K562 (cell line): Measurements from ENCODE around the gene COX20. TPM values are rescaled to one million over a fixed set of nuclear protein-coding genes. Genes with fewer than 3 reads are reported as not detected.

Experiments
- BRCA1 ChIP-seq, 2 experiments: fragments of 450-650 bp in 1 of 2; sonication (generic) in 1 of 2; formaldehyde crosslinking in 1 of 2; IDR thresholded peaks; 2 replicates each; pipeline versions ENCODE4 v1.5.0 to v1.6.1; 2017 to 2020; ENCODE audit warnings: mild to moderate bottlenecking in 1 of 2, missing genetic modification reagents in 1 of 2
- EWSR1 ChIP-seq: fragments of 450-650 bp; IDR thresholded peaks from 2 replicates; pipeline ENCODE4 v1.6.1; 2018; ENCODE audit warnings: borderline replicate concordance, mild to moderate bottlenecking, low read depth, moderate library complexity; ENCODE audit not compliant: partially characterized antibody
- GTF2A2 ChIP-seq: IDR thresholded peaks from 2 replicates; pipeline ENCODE4 v1.6.1; 2016; ENCODE audit warnings: mild to moderate bottlenecking, missing genetic modification characterization, missing compliant biosample characterization
- HDAC8 ChIP-seq: fragments of 450-650 bp; IDR thresholded peaks from 2 replicates; pipeline ENCODE4 v1.6.1; 2016; ENCODE audit warnings: mild to moderate bottlenecking, missing genetic modification characterization, moderate library complexity, missing compliant biosample characterization
- KLF1 ChIP-seq: fragments of 450-650 bp; IDR thresholded peaks from 2 replicates; pipeline ENCODE4 v1.6.1; 2016; ENCODE audit warnings: missing genetic modification characterization, missing compliant biosample characterization
- NFIX ChIP-seq: fragments of 250-450 bp; sonication (Bioruptor Pico); IDR thresholded peaks from 2 replicates; pipeline ENCODE4 v1.4.0; 2020; ENCODE audit warnings: low read depth, mild to moderate bottlenecking, moderate library complexity
- PRMT5 ChIP-seq: sonication (generic); formaldehyde crosslinking; IDR thresholded peaks from 2 replicates; pipeline ENCODE4 v1.5.0; 2020; ENCODE audit warnings: missing genetic modification reagents
- RREB1 ChIP-seq: fragments of 250-450 bp; sonication (Bioruptor Pico); IDR thresholded peaks from 2 replicates; pipeline ENCODE4 v1.4.0; 2020
- SIX5 ChIP-seq, 2 experiments: IDR thresholded peaks; 2 replicates each; pipeline ENCODE4 v1.6.1; 2011; ENCODE audit warnings: low read length in 2 of 2, borderline replicate concordance in 1 of 2, low read depth in 1 of 2, mild to moderate bottlenecking in 1 of 2, moderate library complexity in 1 of 2; ENCODE audit not compliant: insufficient read depth in 1 of 2
- SUPT5H ChIP-seq: fragments of 450-650 bp; IDR thresholded peaks from 2 replicates; pipeline ENCODE4 v1.6.1; 2016
- THRAP3 ChIP-seq: fragments of 450-650 bp; IDR thresholded peaks from 2 replicates; pipeline ENCODE4 v1.6.1; 2016; ENCODE audit warnings: mild to moderate bottlenecking, inconsistent platforms, borderline replicate concordance
- XRCC5 ChIP-seq: fragments of 200-400 bp; formaldehyde crosslinking; IDR thresholded peaks from 2 replicates; pipeline ENCODE4 v1.6.1; 2017; ENCODE audit warnings: low read depth, mild to moderate bottlenecking, low read length
- YY1 ChIP-seq, 3 experiments: IDR thresholded peaks; 2 replicates each; pipeline ENCODE4 v1.6.1; 2011; ENCODE audit warnings: low read length in 2 of 3, mild to moderate bottlenecking in 2 of 3, moderate library complexity in 2 of 3, borderline replicate concordance in 1 of 3, control low read depth in 1 of 3, low read depth in 1 of 3; ENCODE audit not compliant: insufficient read depth in 3 of 3, insufficient replicate concordance in 2 of 3, control insufficient read depth in 1 of 3, insufficient read length in 1 of 3; ENCODE audit errors: extremely low read depth in 1 of 3
- ZC3H4 ChIP-seq: sonication (generic); formaldehyde crosslinking; IDR thresholded peaks from 2 replicates; pipeline ENCODE4 v1.9.0; 2021; ENCODE audit warnings: missing genetic modification reagents, borderline replicate concordance
- ZEB2 ChIP-seq: fragments of 450-650 bp; IDR thresholded peaks from 2 replicates; pipeline ENCODE4 v1.6.1; 2016
- ZNF444 ChIP-seq: fragments of 250-450 bp; sonication (Bioruptor Pico); IDR thresholded peaks from 2 replicates; pipeline ENCODE4 v1.4.0; 2020; ENCODE audit warnings: mild to moderate bottlenecking, moderate library complexity
- ZNF512 ChIP-seq: IDR thresholded peaks from 2 replicates; pipeline ENCODE4 v1.6.1; 2016; ENCODE audit warnings: missing genetic modification characterization, missing compliant biosample characterization
- ZNF699 ChIP-seq: fragments of 250-450 bp; sonication (Bioruptor Pico); IDR thresholded peaks from 2 replicates; pipeline ENCODE4 v1.8.0; 2021; ENCODE audit warnings: mild to moderate bottlenecking, moderate library complexity; ENCODE audit not compliant: insufficient replicate concordance
- polyA plus RNA-seq, 8 experiments: library from polyadenylated mRNA; depleted of rRNA in 4 of 8; stranded (reverse) in 5 of 8; unstranded in 3 of 8; fragments of >200 nt; fragmentation: Nextera tagmentation in 2 of 8; fragmentation: Illumina TruSeq in 1 of 8; extraction: Ambion mirVana in 2 of 8; extraction: Trizol in 1 of 8; gene quantifications; 2 replicates each; pipeline versions ENCODE4 v1.2.1 to v1.2.3, GENCODE V29; 2011 to 2014; ENCODE audit warnings: inconsistent platforms in 1 of 8, missing spikeins in 1 of 8
- total RNA-seq, 7 experiments: library from RNA; depleted of rRNA in 6 of 7; stranded (reverse); fragments of >200 nt in 6 of 7; fragmentation: Illumina TruSeq in 2 of 7; extraction: Trizol in 2 of 7; gene quantifications; 2 replicates each; pipeline versions ENCODE4 v1.2.1 to v1.2.3, GENCODE V29; 2011 to 2021; ENCODE audit warnings: low replicate concordance in 1 of 7

Gene COX20
- total and polyA plus RNA-seq, 9 of the 15 experiments (the other 6 are each of a cell fraction or from before 2014, with no cell fraction given) = 41.5 to 192 (median 84.3) TPM

DNA sequence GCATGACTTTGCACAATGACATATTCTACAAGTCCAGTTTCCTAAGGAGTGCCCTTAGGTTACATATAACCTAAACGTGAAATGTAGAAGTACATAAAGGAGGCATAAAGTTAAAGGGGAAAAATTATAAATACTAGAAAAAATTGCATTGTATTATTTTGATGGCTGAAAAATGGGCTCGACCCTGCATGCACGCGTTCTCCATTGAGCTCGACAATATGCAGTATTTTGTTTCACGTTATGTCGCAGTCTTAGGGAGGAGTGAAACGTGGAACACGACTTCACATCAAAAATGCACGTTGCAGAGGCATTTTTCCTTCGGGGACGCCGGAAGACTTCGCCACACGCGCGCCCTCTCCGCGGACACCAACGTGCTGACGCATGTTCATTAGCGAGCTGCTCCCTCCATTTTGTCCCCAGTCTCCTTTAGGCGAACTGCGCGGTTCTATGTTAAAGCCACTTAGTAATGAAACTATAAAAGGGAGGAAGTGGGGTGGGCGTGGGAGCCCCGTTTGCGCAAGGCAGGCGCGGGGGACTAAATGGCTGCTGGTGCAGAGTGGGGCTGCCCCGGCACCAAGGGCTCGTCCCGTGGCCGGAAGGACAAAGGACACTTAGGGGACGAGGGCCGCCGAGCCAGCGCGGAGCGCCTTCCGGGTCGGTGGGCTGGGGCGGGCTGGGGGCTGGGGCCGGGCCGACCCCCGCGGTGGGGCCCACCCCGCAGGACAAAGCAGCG lies 749 bp upstream of the COX20 start (continued):
- TF ChIP-seq RREB1 (CRISPR knock-in tag) = no peak
- no peak for TF ChIP-seq GTF2A2
- peak; percentile 71 for TF ChIP-seq SUPT5H
- TF ChIP-seq SIX5 (IDR thresholded peaks at IDR 0.05; ENCODE audit: borderline replicate concordance in 1 of 2, insufficient read depth in 1 of 2, low read depth in 1 of 2, low read length in 2 of 2) = no peak
- no peak for TF ChIP-seq KLF1
- TF ChIP-seq EWSR1 = no peak
- peak; percentile 86; the same call in 1 of the 2 replicates for TF ChIP-seq ZC3H4 (CRISPR knock-in tag)
- no peak; the same call in 1 of the 2 replicates for TF ChIP-seq THRAP3
- TF ChIP-seq ZNF512 = no peak
- peak; percentile 72 to 94 (median 86) for TF ChIP-seq YY1 (IDR thresholded peaks at IDR 0.05; ENCODE audit: borderline replicate concordance in 1 of 3, control insufficient read depth in 1 of 3, extremely low read depth in 1 of 3, insufficient read depth in 3 of 3, insufficient read length in 1 of 3, insufficient replicate concordance in 2 of 3, low read depth in 1 of 3, low read length in 2 of 3)
- no peak for TF ChIP-seq XRCC5
- peak; percentile 72; the same call in 1 of the 2 replicates for TF ChIP-seq HDAC8 (tag)
- no peak for TF ChIP-seq ZEB2
- TF ChIP-seq ZNF444 (CRISPR knock-in tag) = no peak
- no peak for TF ChIP-seq ZNF699
- TF ChIP-seq BRCA1 (IDR thresholded peaks at IDR 0.05) = no peak
- TF ChIP-seq BRCA1 (CRISPR knock-in tag; IDR thresholded peaks at IDR 0.05) = no peak
- no peak for TF ChIP-seq PRMT5 (CRISPR knock-in tag)
- no peak for TF ChIP-seq NFIX (CRISPR knock-in tag)
